Neutrophil (primary cell): Measurements from ENCODE around the gene DTL.

Experiments
- H3K27ac ChIP-seq: fragments of 200-600 bp; sonication (generic); 2 replicates; pipeline ENCODE4 v1.5.1; 2016; ENCODE audit warnings: mild to moderate bottlenecking, moderate library complexity
- H3K27me3 ChIP-seq: fragments of 200-600 bp; sonication (generic); 2 replicates; pipeline ENCODE4 v1.6.0; 2016; ENCODE audit warnings: mild to moderate bottlenecking
- H3K36me3 ChIP-seq: fragments of 200-600 bp; sonication (generic); 2 replicates; pipeline ENCODE4 v1.5.1; 2017
- H3K4me1 ChIP-seq, 2 experiments: fragments of 200-600 bp in 1 of 2; sonication (generic) in 1 of 2; 1 replicate in 1 of 2; 2 replicates in 1 of 2; pipeline versions ENCODE4 v1.5.1 to v1.6.1; 2013 to 2016; ENCODE audit warnings: low read depth in 1 of 2, low read length in 1 of 2, mild to moderate bottlenecking in 1 of 2, moderate library complexity in 1 of 2; ENCODE audit not compliant: control insufficient read depth in 1 of 2, insufficient read depth in 1 of 2
- H3K4me3 ChIP-seq, 2 experiments: fragments of 200-600 bp in 1 of 2; sonication (generic) in 1 of 2; 1 replicate in 1 of 2; 2 replicates in 1 of 2; pipeline ENCODE4 v1.5.1; 2013 to 2016; ENCODE audit warnings: low read depth in 1 of 2, low read length in 1 of 2, mild to moderate bottlenecking in 1 of 2, moderate library complexity in 1 of 2
- H3K9me3 ChIP-seq: fragments of 200-600 bp; sonication (generic); 2 replicates; pipeline ENCODE4 v1.5.1; 2016
- TF ChIP-seq, protein P1 (sequence below): fragments of 200-600 bp; sonication (generic); IDR thresholded peaks from 2 replicates; pipeline ENCODE4 v1.5.1; 2016; ENCODE audit warnings: antibody characterized with exemption

Gene DTL

DNA sequence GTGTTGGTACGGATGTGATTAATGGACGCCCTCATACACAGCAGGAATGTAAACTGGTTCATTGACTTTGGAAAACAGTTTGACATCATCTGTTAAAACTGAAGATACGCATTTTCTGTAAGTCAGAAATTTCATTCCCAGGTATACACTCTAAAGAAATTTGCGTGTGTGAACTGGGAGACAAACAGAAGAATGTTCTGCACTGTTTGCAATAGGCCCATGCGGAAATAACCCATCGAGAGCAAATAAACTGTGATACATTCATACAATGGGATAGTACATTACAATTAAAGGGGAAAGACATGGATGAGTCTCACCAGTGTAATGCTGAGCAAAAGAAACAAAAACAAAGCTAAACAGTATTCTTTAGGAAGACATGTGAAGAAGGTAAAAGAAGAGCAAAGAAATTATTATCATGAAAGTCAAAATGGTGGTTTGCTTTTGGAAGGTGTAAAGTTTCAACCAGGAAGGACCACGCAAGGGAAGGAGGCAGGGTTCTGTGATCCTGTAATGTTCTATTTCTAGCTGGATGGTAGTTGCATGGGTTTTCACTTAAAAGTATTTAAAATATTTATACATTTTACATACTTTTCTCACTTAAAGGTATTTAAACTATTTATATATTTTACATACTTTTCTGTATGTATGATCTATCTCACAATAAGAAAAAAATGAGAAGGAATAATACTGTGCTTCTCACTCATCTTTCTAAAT is 30.5 kb upstream of the DTL start:
- H3K27me3 ChIP-seq: no peaks in the 10 kb centered on the region
- no peaks in the 10 kb centered on the region for H3K9me3 ChIP-seq
- H3K27ac ChIP-seq: no peak overlapping the region
- peaks cover 18% of the 10 kb centered on the region for H3K36me3 ChIP-seq
- H3K4me1 ChIP-seq: no peaks in the 10 kb centered on the region
- TF ChIP-seq, protein P1, sequence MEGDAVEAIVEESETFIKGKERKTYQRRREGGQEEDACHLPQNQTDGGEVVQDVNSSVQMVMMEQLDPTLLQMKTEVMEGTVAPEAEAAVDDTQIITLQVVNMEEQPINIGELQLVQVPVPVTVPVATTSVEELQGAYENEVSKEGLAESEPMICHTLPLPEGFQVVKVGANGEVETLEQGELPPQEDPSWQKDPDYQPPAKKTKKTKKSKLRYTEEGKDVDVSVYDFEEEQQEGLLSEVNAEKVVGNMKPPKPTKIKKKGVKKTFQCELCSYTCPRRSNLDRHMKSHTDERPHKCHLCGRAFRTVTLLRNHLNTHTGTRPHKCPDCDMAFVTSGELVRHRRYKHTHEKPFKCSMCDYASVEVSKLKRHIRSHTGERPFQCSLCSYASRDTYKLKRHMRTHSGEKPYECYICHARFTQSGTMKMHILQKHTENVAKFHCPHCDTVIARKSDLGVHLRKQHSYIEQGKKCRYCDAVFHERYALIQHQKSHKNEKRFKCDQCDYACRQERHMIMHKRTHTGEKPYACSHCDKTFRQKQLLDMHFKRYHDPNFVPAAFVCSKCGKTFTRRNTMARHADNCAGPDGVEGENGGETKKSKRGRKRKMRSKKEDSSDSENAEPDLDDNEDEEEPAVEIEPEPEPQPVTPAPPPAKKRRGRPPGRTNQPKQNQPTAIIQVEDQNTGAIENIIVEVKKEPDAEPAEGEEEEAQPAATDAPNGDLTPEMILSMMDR: no peak
- H3K4me3 ChIP-seq: no peak overlapping the region

DNA sequence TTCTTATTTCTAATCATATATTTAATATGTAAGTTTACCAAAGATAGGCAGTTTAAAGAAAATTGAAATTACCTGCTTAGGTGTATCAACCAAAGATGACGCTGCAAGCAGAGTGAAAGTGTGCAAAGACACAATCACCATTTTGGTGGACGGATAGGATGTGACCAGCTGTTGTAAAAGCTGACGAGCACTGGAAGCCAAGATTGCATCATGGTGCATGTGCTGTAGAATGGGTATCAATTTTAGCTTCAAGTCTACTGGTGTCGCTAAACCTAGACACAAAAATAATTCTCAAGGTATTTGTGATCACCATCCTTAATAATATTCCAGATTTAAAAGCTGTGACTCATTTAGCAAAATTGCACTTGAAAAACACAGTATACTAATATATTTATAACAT is 28.4 kb upstream of the DTL start:
- H3K9me3 ChIP-seq: no peaks in the 10 kb centered on the region
- peaks cover 22% of the 10 kb centered on the region for H3K36me3 ChIP-seq
- H3K27ac ChIP-seq: no peak overlapping the region
- no peaks in the 10 kb centered on the region for H3K27me3 ChIP-seq
- no peaks in the 10 kb centered on the region for H3K4me1 ChIP-seq
- H3K4me3 ChIP-seq: no peak overlapping the region
- TF ChIP-seq, protein P1: no peak

DNA sequence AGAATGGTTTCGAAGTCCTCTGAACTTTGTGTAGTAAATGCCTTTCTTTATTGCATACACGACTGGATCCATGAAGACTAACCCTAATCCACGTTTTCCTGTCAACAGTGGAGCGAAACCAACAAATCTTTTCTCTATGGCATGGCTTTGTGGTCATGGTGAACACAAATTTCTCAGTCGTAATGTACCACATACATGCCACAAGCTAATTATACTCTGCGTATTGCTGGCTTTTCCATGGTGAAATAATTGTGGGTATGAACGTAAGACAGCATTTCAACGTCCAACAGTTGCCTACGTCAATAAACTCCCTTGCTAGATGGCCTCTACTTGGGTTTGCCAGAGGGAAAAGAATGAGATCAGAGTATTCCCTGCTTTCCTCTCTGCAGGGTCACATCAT is 27.7 kb upstream of the DTL start:
- no peak overlapping the region for H3K4me3 ChIP-seq
- TF ChIP-seq, protein P1: no peak
- H3K4me1 ChIP-seq: no peaks in the 10 kb centered on the region
- H3K36me3 ChIP-seq: peaks cover 22% of the 10 kb centered on the region
- no peak overlapping the region for H3K27ac ChIP-seq
- no peaks in the 10 kb centered on the region for H3K9me3 ChIP-seq
- no peaks in the 10 kb centered on the region for H3K27me3 ChIP-seq

DNA sequence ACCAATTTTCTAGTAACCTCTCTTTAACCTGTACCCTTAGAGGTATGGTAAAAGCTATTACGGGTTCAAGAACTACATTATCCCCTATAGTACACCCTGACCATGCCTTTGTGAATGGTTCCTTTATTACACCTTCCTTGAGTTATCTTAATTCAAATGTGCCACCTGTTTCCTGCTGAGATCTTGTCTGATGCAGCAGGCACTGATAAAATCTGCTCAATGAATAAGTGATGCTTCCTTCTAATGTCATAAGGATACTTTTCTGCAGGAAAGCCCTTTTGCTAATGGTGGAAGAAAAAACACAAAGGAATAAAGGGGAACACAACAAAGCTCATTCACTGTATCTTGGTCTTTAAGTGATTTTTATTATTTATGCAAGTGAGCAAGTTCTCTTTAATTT is 26.0 kb upstream of the DTL start:
- H3K27ac ChIP-seq: no peak overlapping the region
- peaks cover 22% of the 10 kb centered on the region for H3K36me3 ChIP-seq
- no peaks in the 10 kb centered on the region for H3K9me3 ChIP-seq
- H3K4me1 ChIP-seq: peaks cover 5 to 6% of the 10 kb centered on the region in 2 experiments
- TF ChIP-seq, protein P1: no peak
- no peaks in the 10 kb centered on the region for H3K27me3 ChIP-seq
- no peak overlapping the region for H3K4me3 ChIP-seq

DNA sequence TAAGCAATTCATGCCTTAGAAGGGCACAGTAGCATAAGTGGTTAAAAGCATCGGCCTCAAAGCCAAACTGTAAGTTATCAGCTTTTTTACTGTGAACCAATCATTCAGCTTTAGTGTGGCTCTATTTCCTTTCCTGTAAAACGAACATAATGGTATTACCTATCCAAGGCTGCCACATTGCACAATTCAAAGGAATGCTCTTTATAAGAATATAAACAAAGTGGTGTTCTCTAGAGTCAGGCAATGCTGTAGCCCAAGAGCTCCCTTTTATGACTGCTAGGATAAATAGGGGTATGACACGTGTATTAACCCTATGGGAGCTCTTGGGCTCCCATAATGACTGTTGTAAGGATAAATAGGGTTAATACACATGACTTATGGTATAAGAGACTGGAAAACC is 25.5 kb upstream of the DTL start:
- TF ChIP-seq, protein P1: no peak
- no peaks in the 10 kb centered on the region for H3K9me3 ChIP-seq
- H3K4me1 ChIP-seq: peaks cover 5 to 6% of the 10 kb centered on the region in 2 experiments
- no peak overlapping the region for H3K4me3 ChIP-seq
- no peaks in the 10 kb centered on the region for H3K27me3 ChIP-seq
- no peak overlapping the region for H3K27ac ChIP-seq
- peaks cover 19% of the 10 kb centered on the region for H3K36me3 ChIP-seq
